ENCODE measurements around the gene PHOX2A.

PHOX2A gene

DNA sequence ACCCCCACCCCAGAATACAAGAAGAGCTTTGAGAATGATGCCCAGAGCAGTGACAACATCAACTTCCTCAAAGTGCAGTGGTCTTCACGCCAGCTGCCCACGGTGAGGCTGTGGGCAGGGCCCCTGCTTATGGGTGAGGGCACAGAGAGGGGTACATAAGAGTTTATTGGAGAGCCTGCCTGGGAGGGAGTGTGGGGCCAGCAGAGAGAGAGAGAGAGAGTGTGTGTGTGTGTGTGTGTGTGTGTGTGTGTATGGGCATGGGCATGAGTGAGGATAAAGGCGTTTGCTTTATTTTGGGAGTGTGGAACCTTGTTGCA lies 9.5 kb downstream of the PHOX2A start:
- H3K4me3 ChIP-seq (ENCODE audit: low read depth, low read length), result no peak overlapping the region
- TF ChIP-seq, protein P1, sequence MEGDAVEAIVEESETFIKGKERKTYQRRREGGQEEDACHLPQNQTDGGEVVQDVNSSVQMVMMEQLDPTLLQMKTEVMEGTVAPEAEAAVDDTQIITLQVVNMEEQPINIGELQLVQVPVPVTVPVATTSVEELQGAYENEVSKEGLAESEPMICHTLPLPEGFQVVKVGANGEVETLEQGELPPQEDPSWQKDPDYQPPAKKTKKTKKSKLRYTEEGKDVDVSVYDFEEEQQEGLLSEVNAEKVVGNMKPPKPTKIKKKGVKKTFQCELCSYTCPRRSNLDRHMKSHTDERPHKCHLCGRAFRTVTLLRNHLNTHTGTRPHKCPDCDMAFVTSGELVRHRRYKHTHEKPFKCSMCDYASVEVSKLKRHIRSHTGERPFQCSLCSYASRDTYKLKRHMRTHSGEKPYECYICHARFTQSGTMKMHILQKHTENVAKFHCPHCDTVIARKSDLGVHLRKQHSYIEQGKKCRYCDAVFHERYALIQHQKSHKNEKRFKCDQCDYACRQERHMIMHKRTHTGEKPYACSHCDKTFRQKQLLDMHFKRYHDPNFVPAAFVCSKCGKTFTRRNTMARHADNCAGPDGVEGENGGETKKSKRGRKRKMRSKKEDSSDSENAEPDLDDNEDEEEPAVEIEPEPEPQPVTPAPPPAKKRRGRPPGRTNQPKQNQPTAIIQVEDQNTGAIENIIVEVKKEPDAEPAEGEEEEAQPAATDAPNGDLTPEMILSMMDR (IDR thresholded peaks at IDR 0.05; ENCODE audit: borderline replicate concordance, insufficient read depth, low read depth, low read length), result no peak

DNA sequence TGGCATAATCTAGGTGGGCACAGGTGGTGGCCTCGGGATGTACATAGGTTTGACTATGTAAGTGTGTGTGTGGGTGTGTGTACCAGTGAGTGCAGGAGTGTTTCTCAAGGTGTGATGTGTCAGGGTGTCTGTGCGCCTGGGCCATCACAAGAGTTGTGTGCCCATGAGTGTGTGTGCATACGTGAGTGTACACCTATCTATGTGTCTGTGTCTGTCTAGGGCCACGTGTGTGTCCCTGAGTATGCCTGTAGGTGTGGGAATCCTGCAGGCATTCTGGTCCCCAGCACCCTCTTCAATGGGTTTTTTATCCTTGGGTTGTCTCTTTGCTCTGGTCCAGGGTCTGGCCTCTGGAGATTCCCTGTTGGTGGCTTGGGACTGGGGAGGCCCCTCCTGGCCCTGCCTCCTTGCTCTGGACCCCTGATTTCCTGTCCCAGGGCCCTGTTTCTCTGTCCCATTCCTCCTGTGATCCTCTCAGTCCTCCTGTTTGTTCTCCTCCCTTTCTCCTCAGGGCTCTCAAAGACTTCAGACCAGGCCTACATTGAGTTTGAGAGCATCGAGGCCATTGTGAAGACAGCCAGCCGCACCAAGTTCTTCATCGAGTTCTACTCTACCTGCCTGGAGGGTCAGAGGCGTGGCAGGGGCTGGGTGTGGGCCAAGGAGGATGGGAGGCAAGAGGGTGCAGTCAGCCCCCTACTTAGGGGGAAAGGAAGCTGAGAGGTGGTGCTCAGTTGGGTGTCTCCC lies 10.0 kb downstream of the PHOX2A start:
- H3K4me3 ChIP-seq (ENCODE audit: low read depth, low read length), result no peak overlapping the region
- TF ChIP-seq, protein P1 (IDR thresholded peaks at IDR 0.05; ENCODE audit: borderline replicate concordance, insufficient read depth, low read depth, low read length), result no peak

DNA sequence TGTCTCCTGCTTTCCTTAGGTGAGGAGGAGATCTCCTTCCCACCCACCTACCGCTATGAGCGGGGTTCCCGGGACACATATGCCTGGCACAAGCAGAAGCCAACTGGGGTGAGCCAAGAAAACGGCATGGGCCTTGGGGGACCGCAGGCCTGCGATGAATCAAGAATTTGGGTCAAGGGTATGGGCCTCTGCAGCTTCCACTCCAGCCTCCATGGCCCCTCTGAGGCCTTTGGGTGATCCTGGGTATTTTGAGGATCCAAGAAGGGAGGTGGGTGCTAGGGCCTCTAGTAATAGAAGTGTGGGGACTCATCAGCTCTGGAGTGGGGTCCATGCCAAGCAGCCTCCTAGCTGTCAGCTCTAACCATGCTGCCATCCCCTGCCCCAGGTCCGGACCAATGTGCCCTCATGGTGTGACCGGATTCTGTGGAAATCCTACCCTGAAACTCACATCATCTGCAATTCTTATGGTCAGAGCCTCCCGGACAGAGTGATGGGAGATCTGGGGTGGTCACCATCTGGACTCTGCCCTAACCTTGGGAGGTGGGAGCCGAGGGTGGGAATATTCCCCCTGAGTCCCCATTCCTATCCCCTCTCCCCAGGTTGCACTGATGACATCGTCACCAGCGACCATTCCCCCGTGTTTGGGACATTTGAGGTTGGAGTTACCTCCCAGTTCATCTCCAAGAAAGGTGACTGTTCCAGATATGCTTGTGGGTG lies 10.8 kb downstream of the PHOX2A start:
- TF ChIP-seq, protein P1 (IDR thresholded peaks at IDR 0.05; ENCODE audit: borderline replicate concordance, insufficient read depth, low read depth, low read length), result no peak
- no peak overlapping the region for H3K4me3 ChIP-seq (ENCODE audit: low read depth, low read length)

DNA sequence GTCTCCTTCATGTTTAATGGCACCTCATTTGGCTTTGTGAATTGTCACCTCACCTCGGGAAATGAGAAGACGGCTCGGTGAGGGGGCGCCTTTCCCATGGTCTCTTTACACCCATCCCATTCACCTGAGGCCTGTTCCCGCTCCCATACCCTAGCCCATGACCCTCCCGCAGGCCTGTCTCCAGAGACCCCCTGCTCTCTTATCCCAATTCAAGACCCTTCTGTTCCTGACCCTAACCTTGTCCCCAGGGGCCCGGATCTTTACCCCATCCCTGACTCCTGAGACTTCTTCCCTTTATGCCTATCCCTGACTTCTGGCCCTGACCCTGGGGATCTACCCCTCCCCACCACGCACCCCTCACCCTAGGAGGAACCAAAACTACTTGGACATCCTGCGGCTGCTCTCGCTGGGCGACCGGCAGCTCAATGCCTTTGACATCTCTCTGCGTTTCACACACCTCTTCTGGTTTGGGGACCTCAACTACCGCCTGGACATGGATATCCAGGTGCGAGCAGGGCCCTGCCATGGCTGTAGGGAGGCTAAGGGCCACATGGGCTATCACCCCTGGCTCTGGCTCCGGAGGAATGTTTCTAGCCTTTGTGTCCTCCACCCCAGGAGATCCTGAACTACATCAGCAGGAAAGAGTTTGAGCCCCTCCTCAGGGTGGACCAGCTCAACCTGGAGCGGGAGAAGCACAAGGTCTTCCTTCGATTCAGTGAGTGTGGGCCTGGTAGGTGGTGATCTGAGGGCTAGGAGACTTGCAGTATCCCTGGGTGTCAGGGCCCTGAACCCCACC lies 11.5 kb downstream of the PHOX2A start:
- TF ChIP-seq, protein P1 (IDR thresholded peaks at IDR 0.05; ENCODE audit: borderline replicate concordance, insufficient read depth, low read depth, low read length), result no peak
- no peak overlapping the region for H3K4me3 ChIP-seq (ENCODE audit: low read depth, low read length)

DNA sequence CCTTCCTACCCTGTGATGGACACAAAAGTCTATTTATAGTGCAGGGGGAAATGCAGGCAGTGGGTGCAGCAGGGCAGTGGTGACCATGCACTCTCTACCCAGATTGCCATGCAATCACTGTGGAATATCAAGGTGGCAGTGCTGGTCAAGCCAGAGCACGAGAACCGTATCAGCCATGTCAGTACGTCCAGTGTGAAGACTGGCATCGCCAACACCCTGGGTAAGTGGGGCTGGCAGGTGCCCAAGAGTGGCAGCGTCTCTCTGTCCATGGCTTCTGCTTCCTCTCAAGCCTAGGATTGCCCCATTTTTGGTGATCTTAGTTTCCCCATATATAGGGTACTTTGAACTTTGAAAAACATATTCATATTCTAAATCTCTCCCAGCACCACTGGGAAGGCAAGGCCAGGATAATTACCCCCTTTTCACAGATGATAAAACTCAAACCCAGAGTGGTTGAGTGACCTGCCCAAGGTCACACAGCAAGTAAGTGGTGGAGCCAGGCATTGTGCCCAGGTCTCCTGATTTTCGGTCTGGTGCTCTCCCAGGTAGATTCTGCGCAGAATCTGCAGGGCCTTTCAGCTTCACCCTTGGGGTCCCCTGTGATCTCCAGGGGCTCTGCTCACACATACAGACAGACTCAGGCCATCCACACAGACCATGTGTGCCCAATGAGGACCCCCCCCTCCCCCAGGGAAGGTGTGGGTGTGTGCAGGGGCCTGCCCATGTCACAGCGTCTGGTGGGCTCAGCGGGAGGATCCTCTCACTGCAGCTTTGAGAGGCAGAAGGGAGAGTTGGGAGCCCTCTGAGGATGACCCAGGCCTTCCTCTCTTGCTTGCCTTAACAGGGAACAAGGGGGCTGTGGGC lies 12.3 kb downstream of the PHOX2A start:
- H3K4me3 ChIP-seq (ENCODE audit: low read depth, low read length), result no peak overlapping the region
- TF ChIP-seq, protein P1 (IDR thresholded peaks at IDR 0.05; ENCODE audit: borderline replicate concordance, insufficient read depth, low read depth, low read length), result no peak

DNA sequence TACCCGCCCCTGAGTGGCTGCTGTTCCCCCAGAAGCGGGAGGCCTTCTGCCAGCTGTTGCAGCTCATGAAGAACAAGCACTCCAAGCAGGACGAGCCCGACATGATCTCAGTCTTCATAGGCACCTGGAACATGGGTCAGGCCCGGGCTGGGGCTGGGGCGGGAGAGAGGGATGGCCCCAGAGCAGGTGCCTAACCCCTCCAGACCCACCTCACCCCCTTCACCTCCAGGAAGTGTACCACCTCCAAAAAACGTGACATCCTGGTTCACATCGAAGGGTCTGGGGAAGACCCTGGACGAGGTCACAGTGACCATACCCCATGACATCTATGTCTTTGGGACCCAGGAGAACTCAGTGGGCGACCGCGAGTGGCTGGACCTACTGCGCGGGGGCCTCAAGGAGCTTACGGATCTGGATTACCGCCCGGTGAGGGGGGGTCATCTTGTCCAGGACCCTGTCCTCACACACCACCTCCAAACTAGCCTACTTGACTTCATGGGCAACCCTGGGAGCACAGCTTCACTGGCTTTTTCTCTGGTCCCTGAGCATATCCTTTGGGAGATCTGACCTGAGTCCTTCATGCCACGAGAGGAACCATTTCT lies 13.1 kb downstream of the PHOX2A start:
- TF ChIP-seq, protein P1 (IDR thresholded peaks at IDR 0.05; ENCODE audit: borderline replicate concordance, insufficient read depth, low read depth, low read length), result no peak
- no peak overlapping the region for H3K4me3 ChIP-seq (ENCODE audit: low read depth, low read length)

All from GM12875 (cell line).